HPDE6-E6E7 (cell line): ENCODE measurements around the gene MAPK13.
A peak's percentile ranks its signal among the peaks of the same experiment; 100 is the strongest.

Experiments
- DNase-seq: peaks from one replicate; pipeline ENCODE4 v3.0.0; 2011; ENCODE audit warnings: missing footprints; ENCODE audit errors: extremely low spot score

MAPK13 gene

GRCh38 chr6:36149476-36149875 lies 19.2 kb downstream of the MAPK13 start:
- DNase-seq, result no peak

GRCh38 chr6:36150283-36150682 lies 20.0 kb downstream of the MAPK13 start:
- no peak for DNase-seq

- DNase-seq, result peak; percentile 46
Measured at GRCh38 chr6:36154286-36154685, 24.0 kb downstream of the MAPK13 start.

GRCh38 chr6:36155662-36156061 lies 25.3 kb downstream of the MAPK13 start:
- DNase-seq, result no peak

GRCh38 chr6:36160147-36160760 lies 29.9 kb downstream of the MAPK13 start:
- no peak for DNase-seq

GRCh38 chr6:36169023-36170007 lies 39.0 kb downstream of the MAPK13 start:
- no peak for DNase-seq

- DNase-seq, result no peak
Measured at GRCh38 chr6:36170704-36171103, 40.4 kb downstream of the MAPK13 start.

- DNase-seq, result no peak
Measured at GRCh38 chr6:36171573-36171972, 41.3 kb downstream of the MAPK13 start.

- no peak for DNase-seq
Measured at GRCh38 chr6:36177166-36177565, 46.9 kb downstream of the MAPK13 start.

- DNase-seq, result no peak
Measured at GRCh38 chr6:36178544-36178943, 48.2 kb downstream of the MAPK13 start.

- DNase-seq, result no peak
Measured at GRCh38 chr6:36180126-36180525, 49.8 kb downstream of the MAPK13 start.

GRCh38 chr6:36184311-36184710 lies 54.0 kb downstream of the MAPK13 start:
- DNase-seq, result no peak

GRCh38 chr6:36186199-36186598 lies 55.9 kb downstream of the MAPK13 start:
- no peak for DNase-seq

- no peak for DNase-seq
Measured at GRCh38 chr6:36187446-36187845, 57.1 kb downstream of the MAPK13 start.
